Lung microvascular endothelial cell (primary cell): ENCODE results near the gene STX18. TPM values are rescaled to one million over a fixed set of nuclear protein-coding genes. Genes with fewer than 3 reads are reported as not detected.
A peak's percentile ranks its signal among the peaks of the same experiment; 100 is the strongest.

Source experiments
- DNase-seq, 2 donors: peaks; one replicate each; pipeline versions ENCODE4 v3.0.0 to v3.0.0-alpha.2; 2010; ENCODE audit warnings: low read depth in 2 of 2
- total RNA-seq: library from RNA; depleted of rRNA; stranded (reverse); fragments of >200 nt; gene quantifications from 2 replicates; pipeline ENCODE4 v1.2.1, GENCODE V29; 2014

The STX18 gene
- total RNA-seq, 1 donor from 2014 or later: 14.1 TPM

DNA sequence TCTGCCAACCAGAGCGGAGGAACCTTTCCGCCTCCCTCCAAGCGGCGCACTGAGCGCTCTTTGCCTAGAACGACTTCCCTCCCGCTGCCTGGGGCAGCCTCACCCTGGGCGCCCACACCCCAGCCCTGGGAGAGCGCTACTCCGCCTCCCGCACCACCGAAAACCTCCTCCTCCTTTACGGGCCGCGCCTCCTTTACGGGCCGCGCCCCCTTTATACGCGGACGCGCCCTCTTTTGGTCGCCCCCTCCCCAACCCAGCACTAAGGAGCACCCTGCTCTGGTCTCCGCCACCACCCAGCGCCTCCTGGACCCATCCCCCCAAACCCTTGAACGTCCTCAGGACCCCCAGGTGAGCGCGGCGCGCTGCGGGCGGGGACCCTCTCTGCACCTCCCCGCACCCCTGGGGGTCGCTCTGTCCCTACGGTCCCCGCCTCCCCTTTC, 155.5 kb downstream of the STX18 start:
- DNase-seq: no peak

DNA sequence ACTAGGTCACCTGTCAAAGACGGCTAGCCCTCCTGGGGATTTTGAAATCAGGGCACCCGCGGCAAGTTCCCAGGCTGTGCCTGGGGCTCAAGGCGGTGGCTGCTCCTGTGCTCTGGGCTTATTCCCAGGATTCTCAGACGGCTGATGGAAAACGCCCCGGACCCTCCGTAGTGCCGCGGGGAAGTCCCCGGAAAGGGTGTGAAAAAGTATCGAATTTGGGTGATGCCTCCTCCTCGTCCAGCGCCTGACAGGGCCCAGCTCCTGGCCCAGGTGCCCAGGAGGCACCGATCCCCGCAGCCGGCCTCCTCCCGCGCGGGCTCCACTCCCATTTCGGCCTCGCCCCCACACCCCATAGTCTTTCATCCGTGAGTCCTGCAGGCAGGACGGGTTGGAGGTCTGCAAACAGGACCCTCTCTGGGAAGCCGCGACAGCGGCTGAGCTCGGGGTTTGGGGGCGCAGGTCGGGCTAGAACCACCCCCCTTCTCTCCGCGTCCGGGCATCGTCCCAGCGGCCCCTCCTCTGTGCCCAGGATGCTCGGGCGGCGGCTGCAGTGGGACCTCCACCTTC, 156.0 kb downstream of the STX18 start:
- DNase-seq: no peak

DNA sequence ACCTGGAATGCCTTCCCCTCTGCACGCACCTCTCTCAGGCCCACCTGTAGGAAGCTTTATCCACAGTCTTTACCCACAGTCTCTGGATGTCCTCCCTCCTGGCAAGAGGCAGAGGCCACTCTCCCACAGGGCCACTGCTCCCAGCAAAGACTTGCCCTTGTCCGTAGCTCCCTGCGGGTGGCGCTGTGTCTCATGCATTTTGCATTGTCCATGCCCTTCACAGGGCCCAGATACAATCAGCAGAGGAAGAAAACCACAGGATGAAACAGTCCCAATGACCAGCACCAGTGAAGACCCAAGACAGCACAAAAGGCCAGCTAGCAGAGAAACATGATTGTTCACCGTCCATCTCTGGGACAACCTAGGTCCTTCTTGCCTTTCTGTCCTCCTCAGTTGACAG, 157.0 kb downstream of the STX18 start:
- DNase-seq: peak; percentile 12 to 67

DNA sequence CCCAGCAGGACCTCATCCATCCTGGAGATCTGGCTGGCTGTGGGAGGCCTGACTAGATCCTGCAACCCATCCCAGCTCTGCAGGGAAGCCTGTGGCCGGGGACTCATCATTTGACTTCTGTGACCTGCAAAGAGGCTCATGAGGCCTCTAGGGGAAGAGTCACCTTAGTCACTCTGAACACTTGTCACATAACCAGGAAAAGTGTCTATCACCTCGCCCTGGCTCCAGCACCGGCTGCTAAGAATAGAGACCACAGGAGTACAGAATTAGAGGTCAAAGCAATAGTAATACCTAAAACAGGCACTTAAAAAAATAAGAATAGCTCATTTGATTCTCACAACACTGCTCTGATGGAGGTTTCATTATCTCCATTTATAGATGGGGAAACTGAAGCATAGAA, 158.8 kb downstream of the STX18 start:
- no peak for DNase-seq

DNA sequence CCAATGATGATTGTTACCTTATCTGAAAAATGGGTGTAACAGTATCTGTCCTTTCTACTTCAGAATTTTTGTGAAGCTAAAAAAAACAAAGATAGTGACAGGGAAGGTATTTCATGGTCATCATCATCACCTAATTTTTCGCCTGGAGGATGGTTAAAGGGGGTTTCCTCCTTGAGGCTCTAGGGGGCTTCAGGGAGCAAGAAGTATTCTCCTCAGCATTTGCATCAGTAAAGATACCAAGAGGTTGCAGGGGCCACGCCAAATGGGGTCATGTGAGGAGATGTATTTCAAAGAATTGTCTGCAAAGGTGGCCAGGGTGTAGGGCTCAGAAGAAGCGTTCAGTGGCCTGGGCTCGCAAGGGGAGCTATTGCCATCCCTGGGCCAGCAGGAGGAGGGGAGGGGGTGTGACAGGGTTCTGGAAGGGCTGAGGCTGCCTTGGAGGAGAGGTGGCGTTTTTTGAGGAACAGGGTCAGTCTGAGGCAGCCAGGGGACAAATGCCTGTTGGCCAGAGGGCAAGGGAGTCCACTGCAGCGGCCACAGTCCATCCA, 162.2 kb downstream of the STX18 start:
- no peak for DNase-seq

DNA sequence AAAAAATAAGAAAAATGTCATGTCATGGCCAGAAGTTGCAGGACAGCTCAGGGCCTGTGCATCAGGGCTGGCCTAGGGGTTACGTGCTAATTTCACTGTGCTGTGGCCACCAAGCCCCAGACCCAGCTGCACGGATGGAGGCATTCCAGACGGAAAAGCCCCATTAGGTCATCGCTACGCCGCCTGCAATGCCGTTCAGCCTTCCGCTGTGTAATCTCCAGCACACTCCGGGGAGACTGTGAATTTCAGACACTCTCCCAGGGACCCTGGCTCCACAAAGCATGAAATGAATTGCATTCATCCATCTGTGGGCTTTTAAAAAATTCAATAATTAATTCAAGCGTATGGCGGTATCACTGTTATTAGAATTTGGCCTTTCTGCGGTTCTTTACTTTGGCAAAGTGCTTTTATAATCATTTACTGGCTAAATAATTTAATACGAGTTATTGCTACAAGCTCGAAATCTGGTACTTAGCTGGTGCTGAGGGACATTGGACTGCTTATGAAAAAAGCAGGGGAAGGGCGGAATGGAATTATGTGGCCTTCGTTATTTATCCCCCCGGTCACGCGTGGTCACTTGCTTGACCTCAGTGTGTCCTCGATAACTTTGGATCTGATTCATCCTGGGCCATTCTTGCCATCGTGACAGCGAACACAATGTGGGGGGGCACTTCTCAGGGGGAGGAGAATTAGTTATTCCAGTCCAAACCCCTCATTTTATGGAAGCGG, 164.0 kb downstream of the STX18 start:
- no peak for DNase-seq

DNA sequence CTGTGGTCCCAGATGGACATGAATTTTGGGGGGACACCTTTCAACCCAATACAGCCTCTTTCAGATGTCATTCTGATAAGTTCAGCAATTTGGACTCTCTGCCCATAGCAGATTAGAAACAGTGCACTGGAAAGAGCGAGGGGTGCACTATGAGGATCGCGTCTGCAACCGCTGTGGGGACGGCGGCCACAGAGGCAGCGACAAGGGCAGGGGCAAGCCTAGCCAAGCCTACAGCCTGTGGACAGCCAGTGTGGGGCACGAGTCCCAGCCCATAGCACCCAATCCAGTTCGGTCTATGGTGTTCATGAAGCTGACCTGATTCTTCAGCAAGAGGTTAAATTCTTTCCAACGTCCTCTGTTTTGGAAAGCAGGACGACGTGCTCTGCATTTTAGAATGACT, 164.7 kb downstream of the STX18 start:
- DNase-seq: no peak

DNA sequence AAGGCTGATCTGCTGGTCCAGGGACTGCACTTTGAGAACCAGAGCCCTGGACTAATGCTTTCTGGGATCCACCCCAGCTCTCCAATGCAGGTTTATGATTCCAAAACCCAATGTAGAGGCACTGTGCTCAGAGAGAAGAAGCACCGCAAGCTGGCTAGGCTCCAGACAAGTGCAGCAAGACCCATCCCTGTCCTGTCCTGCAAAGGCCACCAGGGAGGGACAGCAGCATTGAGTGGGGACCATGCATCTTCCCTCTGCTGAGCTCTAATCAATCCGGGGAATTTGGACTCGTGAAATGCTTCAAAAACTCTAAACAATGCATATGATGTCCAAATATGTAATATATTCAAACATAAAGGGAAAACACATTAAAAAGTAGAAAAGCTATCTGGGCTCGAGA, 165.8 kb downstream of the STX18 start:
- DNase-seq: no peak

DNA sequence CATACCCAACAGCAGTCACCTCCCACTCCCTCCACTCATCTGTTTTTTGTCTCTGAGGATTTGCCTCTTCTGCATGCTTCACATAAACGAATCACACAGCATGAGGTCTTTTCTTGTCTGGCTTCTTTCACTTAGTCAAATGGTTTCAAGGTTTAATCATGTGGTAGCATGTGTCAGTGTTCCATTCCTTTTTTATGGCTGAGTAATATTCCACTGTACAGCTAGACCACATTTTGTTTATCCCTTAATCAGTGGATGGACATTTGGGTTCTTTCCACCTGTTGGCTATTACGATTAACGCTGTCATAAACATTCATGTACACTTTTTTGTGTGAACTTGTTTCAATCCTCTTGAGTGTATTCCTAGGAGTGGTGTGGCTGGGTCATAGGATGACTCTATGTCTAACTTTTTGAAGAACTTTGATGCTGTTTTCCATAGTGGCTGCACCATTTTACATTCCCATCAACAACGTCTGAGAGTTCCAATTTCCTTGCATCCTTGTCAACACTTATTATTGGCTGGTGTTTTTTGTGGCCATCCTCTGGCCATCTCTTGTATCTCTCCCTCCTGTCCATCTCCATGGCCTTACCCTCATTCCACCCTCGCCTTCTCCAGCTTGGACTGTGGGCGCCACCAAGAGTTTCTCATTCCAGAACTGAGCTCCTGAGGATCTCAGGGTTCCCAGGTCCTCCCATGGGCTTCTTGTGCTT, 167.3 kb downstream of the STX18 start:
- no peak for DNase-seq

Other genes starting within 250 kb of the STX18 start
- gene NSG1, start 154.9 kb downstream of the STX18 start, total RNA-seq: 0.87 TPM in 1 of 2 replicates, not detected in the other